WI38 (cell line): ENCODE results near the gene MIP.
"Not testable (repeated sequence)": the region's sequence is repeated elsewhere in the genome, so short reads cannot be mapped to it uniquely, and the experiment has no call there.

Experiments used
- H3K4me3 ChIP-seq: 2 replicates; pipeline ENCODE4 v1.5.1; 2011; ENCODE audit warnings: low read depth, mild to moderate bottlenecking, control low read depth, low read length
- CTCF ChIP-seq: IDR thresholded peaks from 2 replicates; pipeline ENCODE4 v1.5.1; 2012; ENCODE audit warnings: low read depth, mild to moderate bottlenecking, control low read depth, low read length

The MIP gene

DNA sequence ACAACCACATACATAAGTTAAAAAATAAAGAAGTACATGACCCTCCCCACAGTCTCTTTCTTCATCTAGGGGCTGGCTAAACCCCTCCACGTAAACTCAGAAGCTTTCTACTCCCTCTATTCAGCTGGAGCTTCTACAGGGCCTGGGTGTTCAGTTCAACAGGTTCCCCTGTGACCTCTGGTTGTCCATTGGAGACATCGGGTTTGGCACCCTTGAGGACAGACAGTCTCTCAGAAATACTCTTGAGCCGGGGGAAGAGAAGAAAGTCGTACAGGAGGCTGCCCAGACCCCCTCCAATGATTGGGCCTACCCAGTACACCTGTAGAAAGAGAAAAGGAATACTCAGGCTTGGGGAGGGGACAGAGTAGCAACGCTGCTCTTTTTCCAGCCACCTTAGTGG lies 3.3 kb downstream of the MIP start:
- no peak overlapping the region for H3K4me3 ChIP-seq
- no peak for TF ChIP-seq CTCF

DNA sequence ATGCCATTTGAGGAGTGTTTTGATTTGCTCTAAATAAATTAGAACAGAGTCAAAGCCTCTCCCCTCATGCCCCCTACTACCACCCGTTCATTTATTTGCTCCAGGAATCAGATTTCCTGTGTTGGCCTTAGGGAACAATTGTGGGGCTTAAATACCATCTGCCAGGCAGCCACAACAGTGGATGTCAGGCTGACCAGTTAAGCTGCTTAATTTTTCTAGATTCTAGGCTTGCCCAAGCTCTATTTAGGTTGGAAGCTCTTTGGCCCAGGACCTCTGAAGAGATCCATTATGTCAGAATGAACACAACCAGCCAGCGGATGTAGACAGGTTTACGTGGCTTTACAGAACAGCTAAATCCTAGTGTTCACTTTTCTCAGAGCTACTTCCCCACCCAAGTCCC lies 4.2 kb downstream of the MIP start:
- no peak for TF ChIP-seq CTCF
- no peak overlapping the region for H3K4me3 ChIP-seq

GRCh38 chr12:56449622-56449984 lies 4.9 kb downstream of the MIP start:
- peak overlapping the region; percentile 78 for H3K4me3 ChIP-seq
- TF ChIP-seq CTCF, result no peak

- TF ChIP-seq CTCF, result no peak
- H3K4me3 ChIP-seq, result peak within 1 kb of the TSS; percentile 78
These were observed 5.4 kb downstream of the MIP start, which contains the start of gene TIMELESS for GRCh38 chr12:56448860-56449621. TSS of gene TIMELESS (minus strand) at chr12:56449426. CDS start at chr12:56434170, 15,256 bp downstream.

DNA sequence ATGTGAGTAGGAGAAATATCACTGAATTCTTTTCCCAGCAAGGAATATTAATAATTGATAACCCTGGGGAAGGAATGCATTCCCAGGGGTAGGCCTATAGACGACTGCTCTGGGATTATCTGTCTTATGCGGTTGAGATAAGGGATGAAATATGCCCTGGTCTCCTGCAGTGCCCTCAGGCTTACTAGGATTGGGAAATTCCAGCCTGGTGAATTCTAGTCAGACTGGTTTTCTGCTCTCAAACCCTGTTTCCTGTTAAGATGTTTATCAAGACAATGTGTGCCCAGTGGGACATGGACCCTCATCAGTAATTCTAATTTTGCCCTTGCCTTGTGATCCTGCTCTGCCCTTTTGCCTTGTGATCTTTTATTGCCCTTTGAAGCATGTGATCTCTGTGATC lies 11.2 kb downstream of the MIP start:
- not testable (repeated sequence) for H3K4me3 ChIP-seq

GRCh38 chr12:56437430-56438176 lies 16.9 kb downstream of the MIP start:
- TF ChIP-seq CTCF, result no peak
- H3K4me3 ChIP-seq, result no peak overlapping the region

DNA sequence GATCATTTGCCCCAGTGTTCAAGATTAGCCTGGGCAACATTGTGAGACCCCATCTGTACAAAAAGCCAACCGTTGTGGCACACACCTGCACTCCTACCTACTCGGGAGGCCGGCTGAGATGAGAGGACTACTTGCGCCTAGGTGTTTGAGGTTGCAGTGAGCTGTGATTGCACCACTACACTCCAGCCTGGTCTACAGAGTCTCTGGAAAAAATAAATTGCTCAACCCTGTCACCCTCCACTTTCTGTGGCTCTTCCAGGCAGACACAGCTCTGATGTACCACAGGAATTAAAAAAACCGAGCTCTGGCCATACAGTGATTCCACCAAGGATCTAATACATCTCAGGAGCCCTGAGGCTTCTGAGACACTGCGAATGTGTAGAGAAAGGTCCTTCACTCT lies 19.6 kb downstream of the MIP start:
- TF ChIP-seq CTCF, result no peak
- H3K4me3 ChIP-seq, result no peak overlapping the region
